Activated T-cell treated with anti-CD3 and anti-CD28 coated beads for 48 hours (primary cell): Measurements from ENCODE around the gene TMEM87B.

Experiments
- DNase-seq: peaks from one replicate; pipeline ENCODE4 v3.0.0-alpha.2; 2020; ENCODE audit warnings: low read depth

Gene TMEM87B

DNA sequence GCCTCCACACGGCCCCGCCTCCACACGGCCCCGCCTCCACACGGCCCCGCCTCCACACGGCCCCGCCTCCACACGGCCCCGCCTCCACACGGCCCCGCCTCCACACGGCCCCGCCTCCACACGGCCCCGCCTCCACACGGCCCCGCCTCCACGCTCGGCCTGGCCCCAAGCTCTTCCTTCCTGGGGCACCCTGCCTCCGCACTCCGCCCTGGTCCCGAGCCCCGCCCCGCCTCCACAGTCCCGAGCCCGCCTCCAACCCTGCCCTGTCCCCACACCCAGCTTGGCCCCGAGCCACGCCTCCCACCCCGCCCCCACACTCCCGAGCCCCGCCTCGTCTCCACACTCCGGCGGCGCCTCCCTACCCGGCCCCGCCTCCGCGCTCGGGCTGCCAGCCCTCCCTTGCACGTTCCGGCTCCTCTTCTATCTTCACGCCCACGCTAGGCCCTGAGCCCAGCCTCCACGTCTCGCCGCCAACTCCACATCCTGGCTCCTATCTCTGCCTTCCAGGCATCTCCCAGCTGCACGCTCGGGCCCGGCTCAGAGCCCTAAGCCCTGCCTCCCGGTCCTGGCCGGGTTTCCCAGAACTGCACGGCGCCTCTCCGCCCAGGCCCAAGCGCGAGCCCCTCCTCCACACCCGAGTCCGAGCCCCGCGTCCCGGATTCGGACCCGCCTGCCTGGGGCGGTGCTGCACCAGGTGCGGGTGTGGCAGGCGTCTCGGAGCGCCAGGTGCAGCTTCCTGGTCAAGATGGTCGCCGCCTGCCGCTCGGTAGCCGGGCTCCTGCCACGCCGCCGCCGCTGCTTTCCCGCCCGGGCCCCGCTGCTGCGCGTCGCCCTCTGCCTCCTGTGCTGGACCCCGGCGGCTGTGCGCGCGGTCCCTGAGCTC lies at the start of gene TMEM87B:
TMEM87B (plus strand) TSS at position 423 of the 883 bp plus-strand sequence; CDS start at position 746, 323 bp downstream.
- DNase-seq = peak; percentile 94

DNA sequence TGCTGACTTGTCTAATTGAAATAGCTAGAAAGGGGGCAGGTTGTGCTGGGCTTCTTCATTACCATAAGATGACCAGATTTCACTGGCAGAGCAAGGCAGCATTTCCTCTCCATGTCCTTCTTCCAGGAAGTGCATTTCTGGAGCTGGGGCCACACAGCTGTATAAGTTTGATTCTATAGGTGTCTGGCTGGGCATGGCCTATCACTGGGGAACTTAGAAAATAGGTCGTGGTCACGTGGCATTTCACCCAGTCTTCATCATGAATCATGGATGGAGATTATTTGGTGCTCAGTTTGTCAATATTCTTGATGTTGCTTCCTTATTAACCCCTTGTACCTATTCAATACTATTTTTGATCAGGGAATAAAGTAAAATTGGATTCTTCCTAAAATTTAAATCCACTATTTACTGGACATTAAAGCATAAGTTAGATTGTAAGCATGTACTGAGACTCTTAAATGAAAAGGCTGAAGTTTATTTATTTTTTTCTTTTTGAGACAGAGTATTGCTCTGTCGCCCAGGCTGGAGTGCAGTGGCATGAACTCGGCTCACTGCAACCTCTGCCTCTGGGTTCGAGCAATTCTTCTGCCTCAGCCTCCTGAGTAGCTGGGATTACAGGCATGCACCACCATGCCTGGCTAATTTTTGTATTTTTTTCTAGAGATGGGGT lies 49.5 kb upstream of the TMEM87B start:
- DNase-seq = no peak

DNA sequence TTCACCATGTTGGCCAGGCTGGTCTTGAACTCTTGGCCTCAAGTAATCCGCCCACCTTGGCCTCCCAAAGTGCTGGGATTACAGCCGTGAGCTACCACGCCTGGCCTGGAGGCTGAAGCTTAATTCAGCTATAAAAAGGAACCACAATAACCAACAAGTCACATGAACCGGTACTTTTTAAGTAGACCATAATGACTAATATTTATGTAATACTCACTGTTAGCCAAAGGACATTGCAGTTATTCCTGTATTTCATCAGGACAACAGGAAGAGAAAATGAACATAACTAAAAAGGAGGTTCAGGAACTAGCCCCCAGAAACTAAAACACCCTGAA lies 49.0 kb upstream of the TMEM87B start:
- DNase-seq = no peak

DNA sequence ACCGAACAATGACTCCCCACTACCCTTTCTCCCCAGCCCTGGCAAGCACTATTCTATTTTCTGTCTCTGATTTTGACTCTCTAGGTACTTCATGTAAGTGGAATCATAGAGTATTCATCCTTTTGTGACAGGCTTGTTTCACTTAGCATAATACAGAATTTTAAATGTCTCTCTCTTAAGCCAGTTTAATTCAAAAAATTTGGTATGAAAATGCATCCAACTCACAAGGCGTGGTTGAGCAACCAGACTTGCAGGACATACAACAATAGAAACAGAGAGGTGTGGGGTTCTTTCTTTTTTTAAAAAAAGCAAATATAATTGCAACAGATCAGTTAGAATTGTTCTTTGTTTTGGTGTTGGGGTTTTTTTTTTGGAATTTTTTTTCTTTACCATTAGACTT lies 47.6 kb upstream of the TMEM87B start:
- DNase-seq = no peak

DNA sequence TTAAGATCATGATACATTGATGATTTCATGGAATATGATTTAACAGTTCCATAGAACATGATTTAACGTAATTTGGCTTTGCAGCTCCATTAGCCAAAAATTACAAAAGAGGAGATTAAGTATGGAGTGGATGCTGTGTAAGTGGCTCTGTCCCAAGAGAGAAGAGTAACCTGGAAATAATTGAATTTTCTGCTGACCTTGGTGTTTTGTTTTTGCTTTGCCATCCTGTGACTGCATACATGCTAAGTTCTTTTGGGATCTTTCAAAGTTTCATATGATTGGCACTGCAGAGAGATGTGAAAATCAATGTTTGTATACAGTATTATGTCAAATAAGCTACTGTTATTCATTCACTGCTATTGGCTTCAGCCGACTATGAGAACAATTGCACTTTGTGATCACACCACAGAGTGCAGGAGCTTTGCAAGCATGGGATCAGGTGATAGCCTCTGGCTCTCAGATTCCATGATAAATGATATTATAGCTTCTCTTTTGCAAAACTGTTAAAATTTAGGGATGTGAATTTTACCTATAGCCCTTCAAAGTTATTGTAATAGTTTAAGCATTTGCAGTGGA lies 46.1 kb upstream of the TMEM87B start:
- DNase-seq = no peak

DNA sequence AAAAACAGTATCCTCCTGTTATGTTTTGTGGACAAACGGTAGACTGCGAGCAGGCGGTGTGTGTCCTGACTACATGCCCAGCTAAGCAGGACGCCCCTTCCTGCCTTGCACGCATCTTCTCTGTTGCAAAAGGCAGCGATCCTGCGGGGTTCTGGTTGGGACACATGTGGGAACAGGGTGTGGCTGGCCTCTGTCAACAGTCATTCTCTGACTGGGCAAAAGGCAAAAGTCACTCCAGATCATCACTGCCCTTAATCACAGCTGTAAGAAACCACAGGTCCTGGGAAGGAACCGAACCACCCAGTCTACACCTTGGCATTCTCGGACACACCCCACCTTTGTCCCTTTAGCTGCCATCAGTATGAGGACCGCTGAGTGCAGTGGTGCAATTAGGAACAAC lies 44.3 kb upstream of the TMEM87B start:
- no peak for DNase-seq

GRCh38 chr2:112012556-112012955 lies 42.5 kb upstream of the TMEM87B start:
- DNase-seq = no peak

DNA sequence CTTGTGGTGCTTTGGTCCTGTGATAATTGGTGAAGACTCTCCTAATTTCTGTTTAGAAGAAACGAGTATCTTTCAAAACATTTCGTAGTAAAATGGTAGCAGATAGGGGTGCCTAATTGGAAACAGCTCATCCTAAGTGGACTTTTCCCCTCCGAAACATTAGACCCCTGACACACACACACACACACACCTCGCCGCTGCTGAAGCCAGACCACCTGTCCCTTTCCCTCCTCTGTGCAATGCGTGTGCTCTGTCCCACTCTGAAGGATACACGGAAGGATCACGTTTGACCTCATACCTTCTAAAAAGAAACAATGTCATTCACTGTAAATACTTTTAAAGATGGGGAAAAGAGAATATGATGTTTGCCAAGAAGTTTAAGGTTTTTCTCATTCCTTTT lies 36.2 kb upstream of the TMEM87B start:
- DNase-seq = no peak

DNA sequence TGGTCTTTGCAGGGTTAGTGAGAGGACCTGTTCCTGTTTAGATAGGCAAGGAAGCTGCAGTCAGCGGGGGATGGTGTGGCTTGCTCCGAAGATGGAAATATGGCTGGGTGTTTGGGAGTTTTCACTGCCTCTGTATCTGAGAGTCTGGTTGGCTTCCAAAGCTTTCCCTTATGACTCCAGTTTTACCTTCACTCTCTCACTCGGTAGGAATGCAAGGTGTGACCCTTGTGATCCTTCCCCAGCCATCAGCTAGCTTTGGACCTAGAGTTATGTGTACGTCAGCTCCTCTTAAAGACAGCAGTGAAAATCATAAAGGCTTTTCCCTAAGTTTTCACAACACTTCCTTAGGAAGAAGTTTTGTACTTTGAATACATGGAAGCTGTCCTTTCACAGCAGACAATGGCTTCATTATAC lies 35.5 kb upstream of the TMEM87B start:
- no peak for DNase-seq

GRCh38 chr2:112020561-112020960 lies 34.5 kb upstream of the TMEM87B start:
- no peak for DNase-seq

DNA sequence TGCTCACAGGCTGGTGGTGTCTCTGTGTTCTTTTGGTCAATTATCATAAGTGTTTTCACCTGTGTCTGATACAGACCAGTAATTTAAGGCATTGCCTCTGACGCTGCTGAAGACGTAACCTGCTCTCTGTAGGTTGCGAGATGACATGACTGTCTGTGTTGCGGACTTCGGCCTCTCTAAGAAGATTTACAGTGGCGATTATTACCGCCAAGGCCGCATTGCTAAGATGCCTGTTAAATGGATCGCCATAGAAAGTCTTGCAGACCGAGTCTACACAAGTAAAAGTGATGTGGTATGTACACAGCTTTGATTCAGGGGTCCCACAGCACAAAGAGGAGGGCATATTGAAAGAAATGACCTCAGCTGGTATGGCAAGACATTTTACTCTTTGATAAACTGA lies 33.8 kb upstream of the TMEM87B start:
- no peak for DNase-seq

DNA sequence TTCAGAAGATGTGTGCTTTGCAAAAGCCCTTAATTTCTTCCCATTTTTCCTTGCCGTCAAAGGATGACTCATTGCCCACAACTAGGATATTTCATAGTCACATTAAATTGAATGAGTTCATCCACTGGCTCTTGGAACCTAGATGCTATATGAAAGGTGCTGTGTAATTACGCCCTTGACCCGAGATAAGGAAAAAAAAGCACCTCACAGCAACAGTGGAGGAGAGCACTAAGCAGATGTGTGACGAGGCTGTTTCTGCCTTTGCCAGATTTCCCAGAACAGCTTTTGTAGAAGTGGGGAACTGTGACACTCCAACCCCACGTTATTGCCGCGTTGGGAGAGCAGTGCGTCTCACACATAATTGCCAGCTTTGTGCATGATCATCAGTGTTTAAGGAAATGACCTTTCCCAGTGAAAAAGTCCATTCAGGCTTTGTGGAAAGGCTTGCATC lies 33.3 kb upstream of the TMEM87B start:
- DNase-seq = no peak

DNA sequence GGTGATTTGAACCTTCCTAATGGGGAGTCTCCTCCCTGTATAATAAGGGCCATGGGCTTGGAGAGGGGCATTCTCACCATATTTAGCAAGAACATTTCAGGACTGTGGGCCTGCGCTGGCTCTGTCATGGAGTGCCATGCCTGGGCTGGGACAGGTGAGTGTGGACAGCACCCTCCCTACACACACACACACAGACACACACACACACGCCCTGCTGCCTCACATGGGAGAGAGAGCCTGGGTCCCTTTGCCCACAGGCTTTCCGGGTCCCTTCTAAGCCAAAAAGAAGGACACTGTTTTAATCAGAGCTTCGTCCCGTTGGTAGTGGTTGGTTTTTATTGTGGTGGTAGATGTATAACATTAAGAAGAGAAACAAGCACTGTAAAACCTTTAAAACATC lies 31.4 kb upstream of the TMEM87B start:
- DNase-seq = no peak

- DNase-seq = no peak
Measured at GRCh38 chr2:112024231-112024630, 30.8 kb upstream of the TMEM87B start.

GRCh38 chr2:112024896-112025491 lies 30.1 kb upstream of the TMEM87B start:
- no peak for DNase-seq

DNA sequence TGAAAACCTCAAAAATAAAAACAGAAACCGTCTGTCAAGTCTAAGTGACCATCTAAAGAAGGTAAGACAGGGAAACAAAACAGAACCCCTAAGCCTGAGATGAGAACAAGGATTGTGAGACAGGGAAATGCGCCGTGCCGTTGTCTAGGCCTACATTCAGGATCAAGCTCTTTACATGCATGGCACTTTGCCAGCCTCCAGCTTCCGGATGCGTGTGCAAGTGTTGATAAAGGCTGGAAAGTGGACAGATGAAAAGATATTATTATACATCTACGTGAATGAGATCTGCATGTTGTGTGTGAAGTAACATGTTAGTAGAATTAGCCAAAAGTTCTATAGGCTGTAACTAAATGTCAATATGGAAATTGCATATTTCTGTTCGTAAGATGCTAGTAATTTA lies 28.6 kb upstream of the TMEM87B start:
- no peak for DNase-seq

- DNase-seq = no peak
Measured at GRCh38 chr2:112027767-112028166, 27.3 kb upstream of the TMEM87B start.

DNA sequence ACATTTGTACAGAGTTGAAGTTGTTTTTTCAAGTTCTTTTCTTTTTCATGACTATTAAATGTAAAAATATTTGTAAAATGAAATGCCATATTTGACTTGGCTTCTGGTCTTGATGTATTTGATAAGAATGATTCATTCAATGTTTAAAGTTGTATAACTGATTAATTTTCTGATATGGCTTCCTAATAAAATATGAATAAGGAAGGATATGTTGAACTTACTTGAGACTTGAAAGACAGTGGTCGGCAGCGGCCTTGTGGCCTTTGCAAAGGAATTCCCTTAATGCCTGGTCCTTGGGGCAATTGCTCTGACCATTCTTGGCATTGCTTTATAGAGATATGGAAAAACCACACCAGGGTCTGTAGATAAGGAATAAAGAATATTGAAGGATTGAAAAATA lies 25.9 kb upstream of the TMEM87B start:
- no peak for DNase-seq

GRCh38 chr2:112031473-112032223 lies 23.4 kb upstream of the TMEM87B start:
- no peak for DNase-seq

DNA sequence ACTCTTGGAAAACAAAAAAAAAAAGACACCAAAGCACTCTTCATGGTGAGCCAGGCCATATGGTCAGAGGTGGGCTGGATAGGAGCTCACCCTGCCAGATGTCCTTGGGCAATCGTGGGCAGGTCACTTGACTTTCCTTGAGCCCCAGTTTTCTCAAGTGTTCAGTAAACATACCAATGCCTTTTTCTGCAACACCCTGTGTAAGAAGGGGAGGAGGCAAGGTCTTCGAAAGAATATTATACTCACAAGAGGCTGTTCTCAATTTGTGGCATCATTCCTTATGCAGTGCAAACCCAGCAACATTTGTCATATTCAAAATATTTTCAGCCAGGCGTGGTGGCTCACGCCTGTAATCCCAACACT lies 22.9 kb upstream of the TMEM87B start:
- DNase-seq = no peak

DNA sequence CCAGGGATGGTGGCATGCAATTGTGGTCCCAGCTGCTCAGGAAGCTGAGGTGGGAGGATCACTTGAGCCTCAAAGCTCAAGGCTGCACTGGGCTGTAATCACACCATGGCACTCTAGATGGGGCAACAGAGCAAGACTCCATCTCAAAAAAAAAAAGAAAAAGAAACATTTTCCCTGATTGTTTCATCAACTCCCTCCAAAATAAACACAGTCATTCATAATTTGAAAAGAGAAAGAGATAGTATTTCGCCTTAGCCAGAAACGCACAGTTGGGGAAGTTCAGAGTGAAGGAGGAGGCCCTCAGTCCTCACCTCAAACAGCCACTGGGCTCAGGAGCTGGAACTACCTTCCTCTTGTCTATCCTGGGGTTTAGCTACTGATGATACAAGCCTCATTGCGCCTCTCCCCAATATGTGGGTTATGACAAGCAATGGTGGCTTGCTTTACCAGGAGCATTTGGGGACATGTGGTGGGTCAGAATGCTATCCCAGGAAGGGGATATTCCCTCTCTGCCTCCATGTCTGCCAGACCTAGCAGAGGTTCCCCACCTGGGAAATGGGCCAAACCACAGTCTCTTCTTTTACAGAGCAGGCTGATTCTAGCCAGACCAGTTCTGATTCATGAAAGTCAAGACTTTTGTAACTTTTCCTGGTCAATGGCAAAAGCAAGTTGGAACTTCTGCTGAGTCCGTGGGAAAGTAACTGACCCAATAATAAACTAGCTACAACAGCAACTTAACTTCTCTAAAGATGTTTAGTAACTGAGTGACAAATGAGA lies 22.2 kb upstream of the TMEM87B start:
- no peak for DNase-seq
